GM21360 (cell line): ENCODE results near the gene CLDN2.
"Not testable (repeated sequence)": the region's sequence is repeated elsewhere in the genome, so short reads cannot be mapped to it uniquely, and the experiment has no call there.

Source experiments
- ATAC-seq: cut with Tn5 transposase; IDR thresholded peaks from one replicate; pipeline ENCODE4 v1.9.1; 2021; ENCODE audit warnings: mild to moderate bottlenecking, moderate library complexity; ENCODE audit not compliant: unreplicated experiment

Gene CLDN2, protein sequence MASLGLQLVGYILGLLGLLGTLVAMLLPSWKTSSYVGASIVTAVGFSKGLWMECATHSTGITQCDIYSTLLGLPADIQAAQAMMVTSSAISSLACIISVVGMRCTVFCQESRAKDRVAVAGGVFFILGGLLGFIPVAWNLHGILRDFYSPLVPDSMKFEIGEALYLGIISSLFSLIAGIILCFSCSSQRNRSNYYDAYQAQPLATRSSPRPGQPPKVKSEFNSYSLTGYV

DNA sequence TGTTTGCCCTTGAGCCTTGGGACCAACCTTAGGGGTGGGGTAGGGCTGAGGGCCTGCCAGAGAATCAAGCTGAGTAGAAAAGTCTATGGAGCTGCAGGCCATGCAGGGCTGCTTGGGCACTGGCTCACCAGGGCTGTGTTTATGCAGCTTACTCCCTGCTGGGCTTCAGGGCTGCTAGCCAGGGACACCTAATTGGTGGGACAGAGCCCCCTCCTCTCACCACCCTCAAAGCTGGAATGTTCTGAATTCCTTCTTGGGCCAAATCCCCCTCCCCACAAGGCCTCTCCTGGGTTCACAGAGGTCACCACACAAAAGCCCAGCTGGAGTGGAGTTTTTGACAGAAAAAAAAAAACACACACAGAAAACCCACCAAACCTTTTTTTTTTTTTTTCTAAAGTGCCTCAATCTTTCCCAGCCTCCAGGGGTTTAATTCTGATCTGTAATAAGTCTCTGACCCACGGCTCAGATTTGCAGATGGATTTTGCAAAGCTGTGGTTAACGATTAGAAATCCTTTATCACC lies at the start of gene CLDN2:
Gene CLDN2, plus strand, starts transcription at position 471 of the 521 bp plus-strand sequence. CDS start 7,827 bp downstream, outside the sequence.
- ATAC-seq, result no peak

DNA sequence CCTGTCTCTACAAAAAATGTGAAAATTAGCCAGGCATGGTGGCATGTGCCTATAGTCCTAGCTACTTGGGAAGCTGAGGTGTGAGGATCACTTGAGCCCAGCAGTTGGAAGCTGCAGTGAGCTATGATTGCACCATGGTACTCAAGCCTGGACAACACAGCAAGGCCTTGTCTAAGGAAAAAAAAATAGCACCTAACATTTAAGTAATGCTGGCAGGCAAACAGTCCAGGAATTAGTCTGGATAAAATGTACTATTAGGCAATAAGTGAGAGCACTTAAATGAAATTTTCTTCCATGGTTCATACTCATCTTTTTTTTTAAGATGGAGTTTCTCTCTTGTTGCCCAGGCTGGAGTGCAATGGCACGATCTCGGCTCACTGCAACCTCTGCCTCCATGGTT lies 47.4 kb upstream of the CLDN2 start:
- not testable (repeated sequence) for ATAC-seq

DNA sequence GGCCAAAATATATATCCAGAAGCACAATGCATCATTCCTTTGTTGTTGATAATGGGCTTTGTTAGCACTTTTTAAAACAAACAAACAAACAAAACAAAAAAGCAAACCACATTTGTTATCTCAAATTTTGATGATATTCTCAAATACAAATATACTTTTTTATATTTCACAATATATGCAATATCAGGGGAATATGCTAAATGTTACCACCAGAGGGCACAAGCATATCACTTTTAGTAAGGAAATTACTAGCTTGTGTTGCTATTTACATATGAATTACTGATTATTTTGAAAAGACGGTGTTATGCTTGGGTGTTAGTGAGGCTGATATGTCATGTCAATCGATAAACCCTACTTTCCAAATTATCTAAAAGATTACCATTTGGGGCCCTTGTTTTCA lies 46.1 kb upstream of the CLDN2 start:
- ATAC-seq, result no peak

DNA sequence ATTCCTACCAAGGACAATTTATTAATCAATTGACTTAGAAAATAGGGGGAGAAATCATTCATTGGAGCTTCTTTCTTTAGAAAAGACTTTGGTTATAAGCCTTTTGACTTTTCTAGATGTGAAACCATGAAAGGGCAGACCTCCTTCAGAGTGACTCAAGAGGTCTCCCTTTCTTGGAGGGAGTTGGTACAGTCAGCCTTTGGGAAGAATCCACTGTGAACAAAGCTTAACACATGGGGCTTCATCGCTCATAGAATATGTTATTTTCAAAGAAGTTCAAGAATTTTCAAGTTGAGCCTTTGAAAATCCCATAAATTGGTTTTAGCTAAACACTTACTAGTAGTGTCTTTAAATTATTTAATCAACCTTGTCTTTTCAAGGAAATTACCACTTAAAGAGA lies 45.1 kb upstream of the CLDN2 start:
- no peak for ATAC-seq

DNA sequence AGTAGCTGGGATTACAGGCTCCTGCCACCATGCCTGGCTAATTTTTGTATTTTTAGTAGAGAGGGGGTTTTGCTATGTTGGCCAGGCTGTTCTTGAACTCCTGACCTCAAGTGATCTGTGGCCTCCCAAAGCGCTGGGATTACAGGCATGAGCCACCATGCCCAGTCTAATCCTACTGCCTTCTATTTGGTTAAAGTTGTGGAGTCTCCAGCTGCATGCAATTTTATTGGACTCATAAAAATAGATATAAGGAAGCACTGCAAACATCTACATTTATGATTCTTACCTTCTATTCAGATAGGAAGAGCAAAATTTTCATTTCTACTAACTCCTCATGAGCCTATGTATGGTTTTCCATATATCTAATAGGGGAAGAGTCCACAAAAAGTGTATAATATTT lies 30.7 kb upstream of the CLDN2 start:
- no peak for ATAC-seq

DNA sequence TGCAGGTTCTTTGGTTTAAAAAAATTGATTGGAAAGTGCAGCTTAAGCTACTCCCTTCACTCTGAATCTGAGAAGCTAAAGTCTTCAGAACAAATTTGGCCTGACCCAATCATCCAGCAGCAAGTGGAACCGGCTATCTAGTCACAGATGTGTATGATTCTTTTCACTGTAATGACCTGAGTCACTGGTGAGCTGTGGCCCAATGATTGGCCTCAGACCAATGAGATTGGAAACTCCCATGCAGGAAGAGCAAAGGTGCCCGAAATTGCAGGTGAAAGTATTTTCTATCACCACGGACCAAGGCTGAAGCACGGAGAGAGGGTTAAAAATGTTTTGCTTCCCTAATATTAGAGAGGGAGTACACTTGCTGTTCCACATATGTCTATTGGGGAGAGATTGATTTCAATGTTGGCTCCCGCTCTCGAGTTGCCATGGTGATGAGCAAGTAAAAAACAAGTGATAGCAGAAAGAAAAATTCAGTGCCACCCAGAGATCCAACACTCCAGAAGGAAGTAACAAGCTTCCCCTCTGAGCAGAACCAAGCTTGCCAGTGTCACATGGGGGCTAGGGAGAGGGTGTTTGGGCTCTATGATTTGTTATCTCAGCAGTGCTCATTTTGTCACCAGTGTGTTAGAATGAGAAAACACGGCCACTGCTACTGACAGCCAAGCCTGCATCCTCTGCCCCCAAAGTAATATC lies 28.3 kb upstream of the CLDN2 start:
- no peak for ATAC-seq

DNA sequence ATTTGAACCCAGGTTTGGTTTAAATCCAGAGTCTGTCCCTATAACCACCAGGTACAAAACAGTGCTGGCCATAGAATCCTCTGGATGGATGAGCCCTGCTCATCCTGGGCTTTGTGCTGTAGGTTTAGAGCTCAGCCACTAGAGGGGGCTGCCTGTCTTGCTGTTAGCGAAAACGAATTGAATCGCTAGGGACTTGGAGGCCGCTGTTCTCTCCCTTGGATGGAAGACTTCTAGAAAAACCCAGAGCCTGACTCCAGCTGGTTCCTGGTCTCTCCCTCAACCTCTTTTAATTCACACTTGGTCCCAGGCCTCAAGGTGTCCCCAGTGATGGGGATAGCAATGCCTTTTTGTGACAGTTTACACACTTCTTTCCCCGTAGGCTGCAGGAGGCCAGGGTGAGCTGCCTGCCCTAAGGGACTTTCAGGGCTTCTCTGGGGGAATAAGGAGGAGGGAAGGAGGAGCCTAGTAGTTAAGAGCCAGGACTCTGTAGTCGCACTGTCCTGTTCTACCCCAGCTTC lies 25.8 kb upstream of the CLDN2 start:
- peak; percentile 81 for ATAC-seq

DNA sequence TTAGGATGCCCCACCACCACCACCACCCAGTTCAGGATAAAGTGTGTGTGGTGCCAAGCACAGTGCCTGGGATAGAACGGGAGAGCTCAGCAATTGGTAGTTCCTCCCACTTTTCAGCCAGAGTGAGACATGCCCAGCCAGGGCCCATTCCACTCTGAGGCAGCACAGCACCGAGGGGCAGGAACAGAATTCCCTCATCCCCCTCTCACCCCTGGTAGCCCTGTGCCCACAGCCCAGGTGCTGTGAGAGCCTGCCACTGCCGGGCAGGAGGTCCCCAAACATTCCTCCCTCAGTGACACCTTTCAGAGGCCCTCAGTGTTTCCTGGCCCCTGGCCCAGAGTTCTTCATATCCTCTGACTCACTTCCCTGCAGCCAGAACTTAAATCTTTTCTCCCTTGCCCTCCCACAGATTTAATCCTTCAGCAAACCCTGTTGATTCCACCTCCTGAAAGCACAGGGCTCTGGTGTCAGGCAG lies 25.2 kb upstream of the CLDN2 start:
- no peak for ATAC-seq

DNA sequence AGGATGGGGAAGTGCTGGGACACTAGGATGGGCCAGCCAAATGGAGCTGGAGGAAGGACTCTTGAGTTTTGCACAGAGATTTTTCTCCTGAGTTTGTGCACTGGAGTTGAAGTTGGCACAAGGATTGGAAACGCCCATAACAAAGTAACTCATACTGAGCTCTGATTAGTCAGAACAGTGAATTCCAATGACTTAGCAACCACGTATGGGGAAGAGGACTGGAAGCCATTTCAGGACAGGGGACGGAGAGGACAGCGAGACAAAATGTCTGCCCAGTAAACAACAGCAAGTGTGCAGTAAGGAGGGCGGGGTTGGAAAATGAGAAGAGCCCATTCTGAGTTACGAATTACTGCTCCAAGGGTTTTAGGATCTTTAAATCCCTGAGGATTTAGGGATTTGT lies 22.9 kb upstream of the CLDN2 start:
- no peak for ATAC-seq

DNA sequence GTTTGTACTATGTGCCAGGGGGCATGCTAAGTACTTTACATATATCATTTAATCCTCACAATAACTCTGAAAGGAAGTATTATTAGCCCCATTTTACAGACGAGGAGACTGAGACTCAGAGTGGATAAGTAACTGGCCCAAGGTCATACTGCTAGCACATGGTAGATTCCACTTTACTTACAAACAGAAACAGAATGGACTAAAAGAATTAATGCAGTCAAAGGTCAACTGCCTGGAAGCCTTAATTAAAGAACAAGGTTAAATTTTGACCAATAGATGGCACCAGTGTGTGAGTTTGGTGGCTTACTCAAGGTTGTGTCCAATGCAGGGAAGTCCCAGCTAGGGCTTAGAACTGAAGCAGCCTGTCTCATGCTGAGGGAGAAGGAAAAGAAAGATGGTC lies 21.7 kb upstream of the CLDN2 start:
- ATAC-seq, result peak; percentile 59

DNA sequence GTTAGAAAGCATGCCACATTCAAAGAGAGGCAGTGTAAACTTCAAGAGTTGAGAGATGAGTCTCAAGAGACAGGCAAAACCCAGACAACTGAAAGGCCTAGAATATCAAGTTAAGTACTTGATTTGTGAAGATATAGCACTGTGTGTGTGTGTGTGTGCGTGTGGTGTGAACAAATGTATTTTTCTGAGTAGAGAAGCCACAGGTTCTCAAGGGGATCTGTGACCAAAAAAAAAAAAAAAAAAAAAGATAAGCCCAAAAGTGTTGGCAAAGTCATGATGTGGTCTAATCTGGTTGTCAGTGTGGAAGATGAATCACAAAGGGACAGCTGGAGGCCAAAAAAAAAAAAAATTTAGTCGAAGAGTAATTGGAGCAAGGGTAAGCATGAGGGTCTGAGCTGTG lies 20.9 kb upstream of the CLDN2 start:
- no peak for ATAC-seq

DNA sequence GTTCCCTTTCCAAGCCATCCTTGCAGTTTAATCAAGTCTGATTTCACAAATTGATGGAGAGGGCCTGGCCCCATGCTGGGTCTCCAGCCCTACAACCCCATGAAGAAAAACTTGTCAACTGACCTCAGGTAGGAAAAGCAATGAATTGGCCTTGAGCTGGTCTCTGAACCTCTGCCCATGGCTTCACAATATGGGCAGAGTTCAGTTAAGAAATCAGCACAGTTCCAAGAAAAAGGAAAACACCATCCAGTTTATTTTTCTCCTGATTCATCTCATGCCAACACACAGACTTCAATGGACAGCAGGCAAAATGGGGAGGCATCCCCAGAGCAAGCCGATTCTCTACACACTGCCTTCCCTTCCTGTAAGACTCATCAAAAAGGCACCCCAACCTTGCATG lies 20.4 kb upstream of the CLDN2 start:
- ATAC-seq, result no peak

DNA sequence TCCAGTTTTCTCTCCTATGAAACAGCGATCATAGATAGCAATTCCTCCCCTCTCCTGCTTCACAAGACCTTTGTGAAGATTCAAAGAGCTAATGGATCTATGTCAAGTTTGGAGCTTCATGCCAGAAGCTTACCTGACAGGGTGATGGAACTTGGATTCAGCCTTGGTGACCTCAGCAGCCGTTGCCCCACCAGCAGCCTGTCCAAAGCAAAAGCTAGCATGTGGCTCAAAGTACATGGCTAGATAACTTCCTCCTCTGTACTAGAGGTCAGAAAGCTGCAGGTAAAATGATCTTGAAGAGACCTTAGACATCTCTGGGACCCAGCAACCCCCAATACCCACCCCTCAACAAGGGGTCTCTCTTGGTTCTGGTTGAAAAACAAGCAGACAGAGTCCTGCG lies 18.9 kb upstream of the CLDN2 start:
- ATAC-seq, result no peak

DNA sequence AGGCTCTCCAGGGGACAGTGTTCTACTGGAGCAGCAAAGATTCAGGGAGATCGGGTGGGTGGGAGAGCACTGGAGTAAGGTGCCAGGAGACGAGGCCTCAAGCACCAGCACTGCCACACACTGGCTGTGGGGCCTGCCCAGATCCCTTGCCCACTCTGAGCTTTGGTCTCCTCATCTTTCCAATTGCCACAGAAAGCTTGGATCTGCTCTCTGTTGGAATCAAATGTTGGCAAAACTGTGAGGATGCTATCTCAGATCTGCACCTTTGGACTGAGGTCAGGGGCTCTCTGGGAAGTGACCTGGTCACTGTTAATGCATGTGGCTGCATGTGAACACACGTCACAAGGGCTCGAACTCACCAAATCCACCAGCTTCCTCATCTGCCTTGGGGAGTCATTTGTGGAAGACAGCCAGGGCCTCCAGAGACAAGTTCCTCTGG lies 18.4 kb upstream of the CLDN2 start:
- ATAC-seq, result no peak

DNA sequence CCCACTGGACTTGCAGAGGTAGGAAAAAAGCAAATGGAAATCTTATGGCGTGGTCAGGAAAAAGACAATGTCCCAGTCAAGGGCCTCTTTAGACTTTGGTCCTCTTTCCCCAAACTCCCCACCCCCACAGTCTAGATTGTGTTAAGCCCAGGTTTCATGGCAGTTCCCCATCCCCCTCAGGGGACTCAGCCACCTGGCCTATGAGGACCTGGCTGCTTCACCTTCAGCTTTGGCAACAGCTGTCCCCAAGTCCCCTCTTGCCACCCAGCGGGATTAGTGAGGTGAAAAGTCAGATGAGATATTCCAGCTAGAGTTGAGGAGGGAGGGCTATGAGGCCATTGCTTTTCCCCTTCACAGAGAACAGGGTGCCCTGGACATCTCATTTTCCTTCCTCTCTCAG lies 17.5 kb upstream of the CLDN2 start:
- ATAC-seq, result no peak

DNA sequence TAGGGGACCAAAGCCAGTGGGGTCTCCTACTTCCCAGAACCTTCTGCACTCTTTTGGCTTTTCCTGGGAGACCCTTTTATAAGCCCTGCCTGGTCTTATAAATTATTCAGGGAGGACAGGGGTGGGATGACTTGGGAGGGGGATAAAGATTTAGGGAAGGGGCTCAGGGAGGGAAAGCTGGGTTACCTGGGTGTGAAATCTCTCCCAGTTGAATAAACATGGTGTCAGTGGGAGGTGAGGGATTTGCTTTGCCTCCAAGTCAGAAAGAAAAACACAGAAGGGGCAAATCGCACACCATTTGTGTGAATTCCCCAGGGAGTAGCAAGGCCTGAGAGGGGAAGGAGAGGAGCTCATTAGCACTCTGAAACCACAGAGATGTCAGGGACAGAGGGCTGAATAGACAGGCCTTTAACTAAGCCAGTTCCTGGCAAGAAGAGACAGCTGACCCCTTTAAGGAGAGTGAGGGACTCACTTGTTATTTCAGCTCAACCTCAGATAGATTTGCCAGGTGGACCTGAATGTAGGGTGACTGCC lies 16.8 kb upstream of the CLDN2 start, which contains the start of gene RIPPLY1:
Gene RIPPLY1, minus strand, starts transcription at position 51 of the 534 bp plus-strand sequence. CDS start 54 bp downstream, outside the sequence.
- no peak for ATAC-seq

DNA sequence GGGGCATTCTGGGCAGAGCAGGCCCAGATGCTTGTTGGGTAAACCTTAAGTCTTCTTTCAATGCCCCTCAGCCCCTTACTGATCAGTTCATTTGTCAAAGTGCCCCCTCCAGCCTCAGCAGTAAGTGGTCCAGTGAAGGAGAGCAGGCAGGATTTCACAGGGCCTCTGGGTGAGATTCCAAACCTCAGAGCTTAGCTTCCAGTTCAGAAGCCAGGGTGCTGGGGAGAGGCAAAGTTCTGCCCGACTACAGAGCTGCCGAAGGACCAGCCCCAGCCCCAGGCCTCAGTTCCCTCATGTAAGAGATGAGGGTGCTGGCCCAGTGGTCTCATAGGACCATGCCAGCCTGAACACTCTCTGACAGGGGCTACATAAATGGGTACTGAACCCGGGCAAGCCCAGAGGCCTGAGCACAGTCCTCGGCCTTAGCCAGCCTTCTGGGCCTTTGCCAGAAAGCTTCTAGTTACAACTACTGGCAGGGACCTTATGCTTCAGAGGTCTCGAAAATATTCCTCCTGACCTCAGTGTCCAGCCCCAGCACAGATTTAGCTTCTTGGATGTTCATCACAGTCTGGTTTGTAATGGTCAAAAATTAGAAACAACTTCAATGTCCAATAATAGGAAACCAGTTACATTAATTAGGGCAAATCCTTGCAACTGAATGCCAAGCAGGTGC lies 16.2 kb upstream of the CLDN2 start:
- ATAC-seq, result no peak

DNA sequence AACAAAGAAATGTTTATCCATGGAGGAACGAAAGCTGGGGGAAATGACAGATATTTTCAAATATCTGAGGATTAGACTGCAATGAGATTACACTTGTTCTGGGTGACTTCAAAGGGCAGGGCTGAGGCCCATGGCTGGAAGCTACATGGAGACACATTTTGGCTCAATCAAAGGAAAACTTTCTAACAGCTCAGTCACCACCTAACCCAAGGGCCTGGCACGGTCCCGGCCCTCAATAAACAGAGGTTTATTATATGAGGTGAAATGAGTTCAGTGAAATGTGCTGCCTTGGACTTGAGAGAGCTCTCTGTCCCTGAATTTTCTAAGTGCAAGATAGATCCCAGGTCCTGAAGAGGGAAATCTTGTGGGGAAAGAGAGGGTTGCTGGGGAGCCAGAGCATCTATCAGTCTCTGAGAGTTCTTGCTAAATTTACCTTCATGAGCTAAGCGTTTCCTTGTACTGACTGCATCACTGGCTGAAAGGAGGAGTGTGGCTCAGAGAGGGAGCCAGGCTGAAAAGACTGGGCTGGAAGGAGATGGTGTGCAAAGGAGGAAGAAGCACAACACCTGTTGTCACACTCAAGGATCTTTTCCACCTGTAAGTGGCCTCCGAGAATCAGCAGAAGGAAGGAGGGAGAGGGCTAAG lies 15.0 kb upstream of the CLDN2 start:
- no peak for ATAC-seq

DNA sequence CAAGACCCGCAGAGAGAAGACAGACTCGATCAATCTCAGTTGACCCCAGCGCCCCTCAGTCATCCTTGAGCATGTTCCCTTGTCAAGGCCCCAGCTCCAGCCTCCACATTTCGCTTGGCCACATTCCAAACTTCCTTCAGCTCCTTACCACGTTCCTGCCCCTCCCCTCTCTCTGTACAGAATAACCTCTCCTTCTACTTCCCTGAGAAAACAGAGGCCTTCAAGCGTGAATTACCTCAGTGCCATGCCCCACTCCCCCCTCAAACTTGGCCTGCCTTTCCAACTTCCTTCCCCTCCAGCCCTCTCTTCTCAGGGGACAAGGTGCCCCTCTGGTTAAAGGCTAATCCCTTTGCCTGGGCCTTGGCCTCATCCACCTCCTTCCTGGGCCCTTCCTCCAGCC lies 13.8 kb upstream of the CLDN2 start:
- no peak for ATAC-seq

DNA sequence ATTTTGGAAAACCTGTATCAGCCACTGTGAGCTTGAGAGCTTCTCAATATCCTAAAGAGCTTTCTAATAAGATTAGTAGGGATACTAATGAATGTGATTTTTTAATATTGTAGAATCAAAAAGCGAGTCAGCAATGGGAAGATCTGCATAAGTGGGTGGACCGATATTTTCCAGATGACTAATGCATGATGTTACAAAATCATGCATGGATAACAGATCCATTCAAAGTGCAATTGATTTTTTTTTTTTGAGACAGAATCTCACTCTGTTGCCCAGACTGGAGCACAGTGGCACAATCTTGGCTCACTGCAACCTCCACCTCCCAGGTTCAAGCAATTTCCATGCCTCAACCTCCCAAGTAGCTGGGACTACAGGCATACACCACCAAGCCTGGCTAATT lies 7.3 kb upstream of the CLDN2 start:
- ATAC-seq, result no peak
